ENCODE measurements around the gene ATP6V0E1. TPM values are rescaled to one million over a fixed set of nuclear protein-coding genes. Genes with fewer than 3 reads are reported as not detected.
"Not testable (repeated sequence)": the region's sequence is repeated elsewhere in the genome, so short reads cannot be mapped to it uniquely, and the experiment has no call there.

The ATP6V0E1 gene
- total RNA-seq, 1 donor from 2014 or later = 201 TPM

DNA sequence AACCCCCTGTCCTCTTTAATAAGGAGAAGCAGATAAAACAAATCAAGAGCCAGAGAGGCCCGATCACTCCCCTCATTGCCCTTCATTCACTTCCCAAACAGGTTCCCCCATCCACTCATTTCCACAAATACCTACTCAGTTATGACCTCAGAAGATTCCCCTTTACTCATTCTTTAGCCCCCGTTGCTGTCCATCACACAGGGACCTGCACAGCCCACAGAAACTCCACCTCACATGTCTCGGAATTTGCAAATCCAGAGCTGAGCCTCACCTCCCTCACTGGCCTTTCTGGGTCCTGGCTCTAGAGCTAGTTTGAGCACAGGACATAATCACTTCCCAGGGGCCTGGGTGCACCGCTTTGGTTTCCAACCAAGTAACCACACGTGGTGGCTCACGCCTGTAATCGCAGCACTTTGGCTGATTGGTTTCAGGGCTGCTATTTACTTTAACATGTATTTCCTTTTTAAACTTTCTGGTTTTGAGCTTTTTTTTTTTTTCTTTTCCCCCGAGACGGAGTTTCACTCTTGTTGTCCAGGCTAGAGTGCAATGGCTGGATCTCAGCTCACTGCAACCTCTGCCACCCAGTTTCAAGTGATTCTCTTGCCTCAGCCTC lies 17.8 kb downstream of the ATP6V0E1 start:
- no peak for DNase-seq (ENCODE audit: low read depth, low spot score)

DNA sequence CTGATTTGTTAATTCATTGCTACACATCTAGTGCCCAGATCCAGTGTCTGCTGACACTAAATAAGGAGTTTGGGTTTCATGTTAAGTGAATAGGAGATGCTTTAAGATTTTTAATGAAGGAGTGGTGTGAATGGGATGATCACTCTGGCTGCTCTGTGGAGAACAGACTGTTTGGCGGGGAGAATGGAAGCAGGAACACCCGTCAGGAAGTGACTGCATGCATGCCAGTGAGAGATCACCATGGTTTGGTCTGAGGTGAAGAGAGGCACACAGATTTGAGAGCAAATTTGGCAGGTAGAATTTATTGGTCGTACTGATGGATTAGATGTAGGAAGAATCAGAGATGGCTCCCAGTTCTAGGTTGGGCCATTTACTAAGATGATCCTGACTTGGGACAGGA lies 19.8 kb downstream of the ATP6V0E1 start:
- no peak for DNase-seq (ENCODE audit: low read depth, low spot score)

DNA sequence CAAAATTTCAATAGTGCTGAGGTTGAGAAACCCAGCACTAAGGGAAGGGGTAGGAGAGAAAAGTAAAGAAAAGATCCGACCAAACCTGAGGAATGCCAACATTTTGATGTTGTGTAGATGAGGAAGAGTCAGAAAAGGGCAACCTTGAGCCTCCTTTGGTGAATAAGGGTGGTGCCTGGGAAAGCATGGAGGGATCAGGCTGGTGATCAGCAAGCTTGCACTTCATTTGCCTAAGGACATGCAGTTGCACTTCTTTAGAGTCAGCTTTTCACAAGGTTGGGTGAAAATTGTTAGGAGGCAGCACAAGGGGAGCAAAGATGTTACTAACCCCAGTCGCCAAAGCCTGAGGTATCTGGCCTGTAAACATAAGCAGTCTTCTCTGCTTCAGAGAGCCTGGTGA lies 20.4 kb downstream of the ATP6V0E1 start:
- DNase-seq (ENCODE audit: low read depth, low spot score) = no peak

DNA sequence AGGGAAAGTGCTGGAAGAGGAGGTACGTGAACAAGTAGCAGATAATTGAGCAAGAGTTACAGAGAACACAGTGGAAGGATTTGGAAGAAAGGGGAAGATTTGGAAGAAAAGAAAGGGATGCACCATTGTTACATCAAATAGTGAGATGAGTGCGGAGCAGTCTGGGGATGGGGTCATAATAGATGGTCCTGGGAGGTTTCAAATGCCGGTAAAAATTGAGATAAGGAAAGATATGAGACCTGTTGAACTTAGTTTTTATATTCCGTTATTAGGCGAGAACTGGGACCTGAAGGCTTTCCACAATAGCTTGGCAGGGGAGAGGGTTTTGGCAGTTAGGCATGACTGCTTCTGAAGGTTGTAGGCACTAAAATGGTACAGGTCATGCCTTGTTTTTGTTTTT lies 20.9 kb downstream of the ATP6V0E1 start:
- DNase-seq (ENCODE audit: low read depth, low spot score) = no peak

DNA sequence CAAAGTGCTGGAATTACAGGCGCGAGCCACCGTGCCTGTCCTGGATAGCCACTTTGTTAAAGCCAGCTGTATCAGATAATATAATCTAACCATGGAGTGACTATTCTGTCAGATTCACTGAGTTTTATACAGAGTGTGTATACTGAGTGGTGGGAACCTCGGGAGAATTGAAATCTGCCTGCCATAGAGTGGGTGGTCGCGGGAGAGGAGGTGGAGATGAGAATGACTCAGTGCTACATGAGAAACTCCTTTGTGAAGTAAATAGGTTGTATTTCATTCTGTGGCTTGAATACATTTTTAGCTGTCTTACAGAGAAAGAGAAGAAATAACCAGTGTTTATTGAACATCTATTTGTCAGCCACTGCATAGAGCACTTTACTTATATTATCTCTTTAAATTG lies 26.4 kb downstream of the ATP6V0E1 start:
- DNase-seq (ENCODE audit: low read depth, low spot score) = no peak

DNA sequence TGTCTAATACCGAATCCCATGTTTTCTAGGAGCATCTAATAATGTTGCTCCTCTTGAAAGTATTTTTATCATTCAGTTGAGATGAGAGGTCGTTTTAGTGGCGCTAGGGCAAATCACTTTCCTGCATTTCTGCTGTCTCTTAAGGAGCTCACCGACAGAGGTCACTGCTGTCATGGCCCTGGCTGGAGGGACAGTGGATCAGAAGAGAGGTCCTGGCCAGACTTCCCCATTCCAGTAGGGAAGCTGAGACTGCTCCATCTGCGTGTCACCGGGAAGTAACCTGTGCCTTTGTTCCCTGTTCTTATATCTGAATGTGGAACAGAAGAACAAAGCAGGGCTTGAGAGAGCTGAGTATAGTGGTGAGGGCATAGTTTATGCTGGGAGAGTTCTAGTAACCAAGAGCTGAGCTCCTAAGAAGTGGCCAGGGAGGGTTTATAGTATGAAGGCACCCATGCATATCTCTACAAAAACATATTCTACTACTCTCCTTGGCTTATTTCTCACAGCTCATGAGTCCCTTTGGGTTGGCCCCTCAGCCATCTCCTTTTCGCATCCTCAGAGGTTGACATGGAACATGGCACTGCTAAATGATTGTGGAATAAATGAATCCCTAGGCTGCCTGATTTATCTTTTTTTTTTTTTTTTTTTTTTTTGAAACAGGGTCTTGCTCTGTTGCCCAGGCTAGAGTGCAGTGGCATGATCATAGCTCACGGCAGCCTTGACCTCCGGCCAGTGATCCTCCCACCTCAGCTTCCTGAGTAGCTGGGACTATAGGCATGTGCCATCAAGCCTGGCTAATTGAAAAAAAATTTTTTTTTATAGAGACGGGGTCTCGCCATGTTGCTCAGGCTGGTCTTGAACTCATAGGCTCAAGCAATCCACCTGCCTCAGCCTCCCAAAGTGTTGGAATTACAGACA lies 27.2 kb downstream of the ATP6V0E1 start:
- DNase-seq (ENCODE audit: low read depth, low spot score) = no peak

DNA sequence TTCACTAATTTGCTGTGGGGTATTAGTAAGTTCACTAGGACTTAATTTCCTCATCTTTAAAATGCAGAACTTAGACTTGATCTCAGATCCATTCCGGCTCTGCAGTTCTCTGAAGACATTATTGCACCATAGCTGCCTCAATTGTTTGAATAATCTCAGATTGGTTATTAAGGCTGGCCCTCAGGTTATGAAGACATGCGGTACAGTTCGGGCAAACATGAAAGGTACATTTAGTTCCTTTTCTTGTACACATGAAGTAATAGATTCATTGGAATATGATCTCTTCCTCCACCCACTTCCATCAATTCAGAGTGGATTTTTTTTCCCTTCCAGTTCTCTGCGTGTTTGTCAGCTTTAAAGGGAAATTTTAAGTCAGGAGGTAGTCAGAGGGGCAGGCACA lies 28.0 kb downstream of the ATP6V0E1 start:
- no peak for DNase-seq (ENCODE audit: low read depth, low spot score)

DNA sequence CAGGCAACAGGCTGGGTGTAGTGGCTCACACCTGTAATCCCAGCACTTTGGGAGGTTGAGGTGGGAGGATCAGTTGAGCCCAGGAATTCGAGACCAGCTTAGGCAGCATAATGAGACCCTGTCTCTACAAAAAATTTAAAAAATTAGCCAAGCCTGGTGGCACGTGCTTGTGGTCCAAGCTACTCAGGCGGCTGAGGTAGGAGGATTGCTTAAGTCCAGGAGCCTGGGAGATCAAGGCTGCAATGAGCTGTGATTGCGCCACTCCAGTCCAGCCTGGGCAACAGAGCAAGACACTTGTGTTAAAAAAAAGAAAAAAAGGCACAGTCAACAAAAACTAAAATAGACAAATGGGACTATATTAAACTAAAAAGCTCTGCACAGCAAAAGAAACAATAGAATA lies 29.3 kb downstream of the ATP6V0E1 start:
- no peak for DNase-seq (ENCODE audit: low read depth, low spot score)

DNA sequence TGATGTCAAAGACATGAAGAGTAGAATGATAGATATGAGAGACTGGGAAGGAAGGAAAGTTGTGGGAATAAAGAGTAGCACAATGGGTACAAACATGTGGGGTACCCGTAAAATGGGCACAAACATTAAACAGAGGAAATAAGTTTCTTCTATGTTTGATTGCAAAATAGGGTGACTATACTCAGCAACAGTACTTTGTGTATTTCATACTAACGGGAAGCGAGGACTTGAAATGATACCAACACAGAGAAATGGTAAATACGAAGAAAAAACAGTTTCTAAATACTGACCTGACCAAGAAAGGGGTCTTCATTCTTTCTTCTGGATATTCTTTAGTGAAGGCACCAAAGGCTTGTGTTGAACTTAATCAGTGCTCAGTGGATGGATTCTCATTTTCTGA lies 31.1 kb downstream of the ATP6V0E1 start:
- DNase-seq (ENCODE audit: low read depth, low spot score) = no peak

DNA sequence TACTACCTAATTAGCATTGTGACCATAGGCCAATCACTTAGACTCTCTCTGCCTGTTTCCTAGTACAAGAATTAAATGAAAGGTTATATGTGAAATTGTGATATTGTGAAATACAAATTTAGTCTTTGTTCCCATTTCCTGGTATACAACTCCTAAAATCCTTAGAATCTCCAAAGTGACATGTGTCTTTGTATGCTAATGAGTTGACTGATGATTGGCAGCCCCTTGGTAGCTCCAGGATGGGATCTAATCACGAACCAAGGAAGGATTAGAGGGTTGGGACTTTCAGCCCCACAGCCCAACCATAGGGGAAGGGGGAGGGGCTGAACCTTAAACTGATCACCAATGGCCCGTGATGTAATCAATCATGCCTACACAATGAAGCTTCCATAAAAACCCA lies 31.6 kb downstream of the ATP6V0E1 start:
- no peak for DNase-seq (ENCODE audit: low read depth, low spot score)

DNA sequence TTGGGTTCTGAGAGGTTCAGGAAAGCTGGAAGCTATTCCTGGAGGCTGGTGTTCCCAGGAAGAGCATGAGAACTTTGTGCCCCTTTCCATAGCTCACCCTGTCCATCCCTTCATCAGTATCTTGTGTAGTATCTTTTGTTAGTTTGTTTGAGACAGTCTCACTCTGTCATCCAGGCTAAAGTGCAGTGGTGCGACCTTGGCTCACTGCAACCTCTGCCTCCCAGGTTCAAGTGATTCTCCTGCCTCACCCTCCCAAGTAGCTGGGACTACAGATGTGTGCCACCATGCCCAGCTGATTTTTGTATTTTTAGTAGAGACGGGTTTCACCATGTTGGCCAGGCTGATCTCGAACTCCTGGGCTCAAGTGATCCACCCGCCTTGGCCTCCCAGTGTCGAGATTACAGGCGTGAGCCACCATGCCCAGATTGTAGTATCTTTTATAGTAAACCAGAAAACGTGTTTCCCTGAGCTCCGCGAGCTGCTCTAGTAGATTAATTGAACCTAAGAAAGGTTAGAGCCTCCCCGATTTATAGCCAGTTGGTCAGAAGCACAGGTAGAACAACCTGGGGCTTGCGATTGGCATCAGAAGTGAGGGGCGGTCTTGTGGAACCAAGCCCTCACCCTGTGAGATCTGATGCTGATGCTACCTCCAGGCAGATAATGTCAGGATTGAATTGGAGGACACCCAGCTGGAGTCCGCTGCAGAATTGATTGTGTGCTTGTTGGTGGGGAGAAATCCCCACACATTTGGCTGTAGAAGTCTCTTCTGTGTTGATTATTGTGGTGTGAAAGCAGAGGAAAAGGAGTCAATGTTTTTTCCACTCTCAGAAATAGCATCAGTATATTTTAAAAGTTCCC lies 32.3 kb downstream of the ATP6V0E1 start:
- DNase-seq (ENCODE audit: low read depth, low spot score) = no peak

DNA sequence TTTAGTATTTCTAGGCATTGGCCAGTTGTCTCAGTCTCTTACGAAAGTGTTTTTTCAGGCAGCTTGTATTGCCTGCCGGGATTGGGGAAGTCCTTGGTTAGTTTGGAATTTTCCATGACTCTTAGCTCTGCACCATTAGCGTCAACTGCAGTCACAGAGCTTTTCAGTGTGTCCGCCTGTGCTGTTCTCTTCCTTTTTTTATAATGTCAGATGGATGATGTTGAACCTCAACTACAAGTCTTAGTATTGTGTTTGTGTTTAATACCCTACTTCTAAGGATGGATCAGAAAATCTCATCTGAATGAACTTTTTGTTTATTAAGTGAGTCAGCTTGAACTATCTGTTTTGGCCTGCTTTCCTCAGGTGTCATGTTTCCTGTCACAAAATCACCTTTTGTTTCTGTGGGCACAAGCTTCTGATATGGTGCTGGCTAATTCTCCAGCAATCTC lies 33.1 kb downstream of the ATP6V0E1 start:
- no peak for DNase-seq (ENCODE audit: low read depth, low spot score)

DNA sequence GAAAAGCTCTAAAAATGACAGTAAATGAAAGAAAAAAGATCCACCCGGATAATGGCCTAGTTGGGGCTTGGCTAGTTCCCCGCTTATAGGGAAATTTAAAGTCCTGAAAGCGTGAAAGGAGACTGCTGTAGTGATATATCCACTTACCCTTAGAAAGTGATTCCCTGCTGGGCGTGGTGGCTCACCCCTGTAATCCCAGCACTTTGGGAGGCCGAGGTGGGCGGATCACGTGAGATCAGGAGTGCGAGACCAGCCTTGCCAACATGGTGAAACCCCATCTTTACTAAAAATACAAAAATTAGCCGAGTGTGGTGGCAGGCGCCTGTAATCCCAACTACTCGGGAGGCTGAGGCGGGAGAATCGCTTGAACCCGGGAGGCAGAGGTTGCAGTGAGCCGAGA lies 33.5 kb downstream of the ATP6V0E1 start:
- DNase-seq (ENCODE audit: low read depth, low spot score) = not testable (repeated sequence)

DNA sequence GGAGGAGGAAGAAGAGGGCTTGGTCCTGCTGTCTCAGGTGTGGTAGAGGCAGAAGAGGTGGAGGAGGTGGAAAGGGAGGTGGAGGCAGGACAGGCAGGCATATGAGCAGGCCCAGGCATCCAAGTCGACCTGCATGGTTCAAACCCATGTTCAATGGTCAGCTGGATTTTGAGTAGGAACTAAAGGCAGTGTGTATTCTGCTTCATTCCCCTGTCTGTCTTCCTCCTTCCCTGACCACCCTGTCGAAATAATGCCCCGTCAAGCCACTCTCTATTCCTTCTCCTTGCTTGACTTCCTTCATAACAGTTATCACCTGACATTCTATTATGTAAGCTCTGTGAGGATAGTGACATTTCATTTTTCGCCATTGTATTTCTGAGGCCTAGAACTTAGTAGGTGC lies 34.8 kb downstream of the ATP6V0E1 start:
- no peak for DNase-seq (ENCODE audit: low read depth, low spot score)

DNA sequence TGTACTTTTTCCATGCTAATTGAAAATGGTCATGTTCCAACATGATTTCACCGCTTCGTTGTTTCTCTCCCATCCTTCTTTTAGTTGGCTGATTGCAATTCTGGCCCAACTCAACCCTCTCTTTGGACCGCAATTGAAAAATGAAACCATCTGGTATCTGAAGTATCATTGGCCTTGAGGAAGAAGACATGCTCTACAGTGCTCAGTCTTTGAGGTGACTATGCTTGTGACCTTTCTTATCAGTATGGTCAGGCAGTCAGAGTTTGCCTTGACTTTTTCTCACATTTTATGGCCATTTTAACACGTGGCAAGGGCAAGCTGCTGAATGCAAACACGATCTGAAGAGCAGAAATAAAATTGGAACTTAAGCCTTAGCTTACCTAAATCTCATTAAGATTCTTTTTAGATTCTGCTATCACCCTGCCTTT lies 36.6 kb downstream of the ATP6V0E1 start:
- DNase-seq (ENCODE audit: low read depth, low spot score) = no peak

DNA sequence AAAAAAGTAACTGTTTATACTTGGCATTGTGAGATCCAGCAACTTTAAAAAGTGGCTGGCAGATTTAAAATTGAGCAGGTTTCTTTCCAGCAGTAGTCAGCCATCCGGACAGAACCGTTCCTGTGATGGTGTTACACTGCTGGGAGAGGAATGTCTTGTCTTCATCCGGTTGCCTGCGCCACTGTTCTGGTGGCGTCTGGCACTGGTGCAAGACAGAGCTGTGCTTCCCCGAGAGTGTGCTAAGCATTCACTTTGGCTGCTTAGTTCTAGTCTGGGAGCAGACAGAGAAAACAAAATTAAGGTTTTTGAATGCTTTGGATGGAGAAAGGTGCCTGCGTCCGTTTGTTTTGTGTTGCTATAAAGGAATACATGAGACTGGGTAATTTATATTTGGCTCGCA lies 37.1 kb downstream of the ATP6V0E1 start:
- no peak for DNase-seq (ENCODE audit: low read depth, low spot score)

DNA sequence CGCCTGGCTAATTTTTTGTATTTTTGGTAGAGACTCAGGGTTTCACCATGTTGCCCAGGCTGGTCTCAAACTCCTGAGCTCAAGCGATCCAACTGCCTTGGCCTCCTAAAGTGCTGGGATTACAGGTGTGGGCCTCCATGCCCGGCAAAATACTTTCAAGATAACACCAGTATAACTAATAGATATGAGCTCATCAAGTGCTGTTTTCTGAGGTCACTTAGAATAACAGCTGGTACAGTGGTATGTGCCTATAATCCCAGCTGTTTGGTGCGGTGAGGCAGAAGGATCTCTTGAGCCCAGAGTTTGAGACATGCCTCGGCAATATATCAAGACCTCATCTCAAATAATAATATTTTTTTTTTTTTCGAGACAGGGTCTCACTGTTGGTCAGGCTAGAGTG lies 42.1 kb downstream of the ATP6V0E1 start:
- DNase-seq (ENCODE audit: low read depth, low spot score) = no peak

DNA sequence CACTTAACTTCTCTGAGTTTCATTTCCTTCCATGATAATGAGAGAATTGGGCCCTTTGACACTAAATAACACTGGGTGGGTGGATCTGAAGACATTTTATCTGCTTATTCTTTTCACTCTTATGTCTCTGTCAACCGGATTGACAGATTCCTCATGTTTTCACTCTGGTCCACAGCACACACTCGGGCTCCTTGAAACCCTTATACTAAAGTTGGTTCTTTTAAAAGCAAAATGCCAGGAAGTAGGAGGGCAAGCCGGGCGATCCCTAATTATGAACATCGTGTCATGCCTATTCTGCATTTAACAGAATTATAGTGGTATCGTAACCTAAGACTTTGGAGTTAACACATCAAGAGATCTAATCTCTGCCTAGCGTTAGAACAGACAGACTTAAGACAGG lies 44.3 kb downstream of the ATP6V0E1 start:
- no peak for DNase-seq (ENCODE audit: low read depth, low spot score)

DNA sequence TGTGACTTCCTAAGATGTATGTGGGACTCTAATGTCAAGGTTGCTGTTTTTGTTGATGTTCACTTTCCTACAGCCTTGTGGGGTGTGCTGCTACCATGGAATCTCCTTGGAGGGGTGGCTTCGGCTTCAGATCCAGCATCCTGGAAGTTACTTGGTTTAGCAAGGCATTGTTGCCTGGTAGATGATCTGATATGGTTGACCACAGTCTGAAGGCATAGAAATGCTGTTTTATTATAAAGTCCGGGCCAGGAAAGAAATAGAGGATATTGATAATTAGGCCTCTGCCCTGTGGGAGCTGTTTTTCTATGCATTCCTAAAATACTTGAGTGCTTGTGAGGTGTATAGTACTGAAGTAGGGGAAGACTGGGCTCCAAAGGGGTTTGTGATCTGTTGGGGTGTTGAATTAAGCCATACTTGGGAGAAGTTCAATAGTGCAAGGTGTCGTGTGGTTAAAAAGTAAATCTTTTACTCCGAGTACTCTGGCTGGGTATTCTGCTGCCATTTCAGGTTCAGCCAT lies 45.3 kb downstream of the ATP6V0E1 start:
- DNase-seq (ENCODE audit: low read depth, low spot score) = no peak

DNA sequence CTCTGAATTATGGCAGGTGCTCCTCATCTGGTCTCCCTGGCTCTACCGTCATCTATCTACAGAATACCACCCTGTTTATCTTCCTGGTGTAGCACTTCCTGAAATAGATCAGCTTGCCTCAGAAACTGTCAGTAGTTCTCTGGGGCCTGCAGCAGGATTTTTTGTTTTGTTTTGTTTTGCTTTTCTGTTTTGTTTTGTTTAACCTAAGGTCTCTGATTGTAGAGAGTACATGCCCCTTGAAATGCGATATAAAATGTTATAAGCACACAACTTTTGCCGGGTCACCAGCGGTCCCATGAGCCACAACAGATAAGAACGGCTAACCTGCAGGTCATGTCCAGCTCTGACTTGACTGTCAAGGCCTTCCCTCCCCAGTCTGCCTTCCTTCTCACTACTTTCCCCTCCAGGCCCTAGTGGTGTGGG lies 45.9 kb downstream of the ATP6V0E1 start:
- no peak for DNase-seq (ENCODE audit: low read depth, low spot score)

DNA sequence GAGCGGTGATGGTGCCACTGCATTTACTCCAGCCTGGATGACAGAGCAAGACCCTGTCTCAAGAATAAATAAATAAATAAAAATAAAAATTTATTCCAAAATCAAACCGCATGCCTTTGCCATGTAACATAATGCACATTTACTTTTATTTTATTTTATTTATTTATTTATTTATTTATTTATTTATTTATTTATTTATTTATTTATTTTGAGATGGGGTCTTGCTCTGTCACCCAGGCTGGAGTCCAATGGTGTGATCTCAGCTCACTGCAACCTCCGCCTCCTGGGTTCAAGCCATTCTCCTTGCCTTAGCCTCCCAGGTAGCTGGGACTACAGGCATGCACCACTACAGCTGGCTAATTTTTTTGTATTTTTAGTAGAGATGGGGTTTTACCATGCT lies 48.5 kb downstream of the ATP6V0E1 start:
- DNase-seq (ENCODE audit: low read depth, low spot score) = not testable (repeated sequence)

DNA sequence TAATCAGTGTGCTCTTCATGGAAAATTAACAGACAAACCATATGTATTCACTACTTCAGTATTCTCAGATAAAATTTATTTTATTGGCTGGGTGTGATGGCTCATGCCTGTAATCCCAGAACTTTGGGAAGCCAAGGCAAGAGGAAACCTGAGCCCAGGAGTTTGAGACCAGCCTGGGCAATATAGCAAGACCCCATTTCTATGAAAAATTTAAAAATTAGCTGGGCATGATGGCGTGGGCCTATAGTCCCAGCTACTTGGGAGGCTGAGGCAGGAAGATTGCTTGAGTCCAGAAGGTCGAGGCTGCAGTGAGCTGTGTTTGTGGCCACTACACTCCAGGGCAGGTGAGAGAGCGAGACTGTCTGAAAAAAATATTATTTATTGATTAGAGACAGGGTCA lies 49.2 kb downstream of the ATP6V0E1 start:
- DNase-seq (ENCODE audit: low read depth, low spot score) = no peak

All from pulmonary artery endothelial cell (primary cell).